AG20443 (cell line): ENCODE results near the gene BZW2.
A peak's percentile ranks its signal among the peaks of the same experiment; 100 is the strongest.

Experiments
- DNase-seq: peaks from one replicate; pipeline ENCODE4 v3.0.0; 2012; ENCODE audit warnings: low spot score, mixed read lengths

The BZW2 gene

GRCh38 chr7:16753932-16754855 lies 108.2 kb downstream of the BZW2 start:
- peak; percentile 48 for DNase-seq

DNA sequence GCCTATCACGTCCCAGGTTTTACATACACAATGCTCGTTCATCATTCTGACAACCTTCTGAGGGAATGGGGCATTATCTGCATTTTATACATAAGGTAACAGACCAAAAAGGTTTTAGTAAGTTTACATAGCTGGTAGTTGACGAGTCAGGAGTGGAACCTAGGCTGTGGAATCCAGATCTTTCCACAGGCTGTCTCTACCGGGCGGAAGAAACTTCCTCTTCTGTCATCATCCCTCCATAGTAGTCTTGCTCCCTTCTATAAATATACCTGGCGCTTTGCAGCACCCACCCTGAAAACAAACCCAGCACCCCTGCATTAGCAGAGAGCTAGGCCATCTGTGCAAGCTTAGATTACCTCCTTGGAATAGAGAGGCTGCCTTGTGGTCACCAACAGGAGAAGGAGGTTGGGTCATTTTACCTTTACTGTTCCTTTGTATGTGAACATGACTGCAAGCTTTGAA lies 108.9 kb downstream of the BZW2 start:
- no peak for DNase-seq

- DNase-seq: peak; percentile 21
Measured at GRCh38 chr7:16755397-16755796, 109.4 kb downstream of the BZW2 start.
